ENCODE data around the gene PYGO2. TPM values are rescaled to one million over a fixed set of nuclear protein-coding genes. Genes with fewer than 3 reads are reported as not detected.

The PYGO2 gene
- total and polyA plus RNA-seq, 2 of the 8 experiments (the other 6 are each of a cell fraction or from before 2014, with no cell fraction given), result 31.0 to 31.6 TPM

DNA sequence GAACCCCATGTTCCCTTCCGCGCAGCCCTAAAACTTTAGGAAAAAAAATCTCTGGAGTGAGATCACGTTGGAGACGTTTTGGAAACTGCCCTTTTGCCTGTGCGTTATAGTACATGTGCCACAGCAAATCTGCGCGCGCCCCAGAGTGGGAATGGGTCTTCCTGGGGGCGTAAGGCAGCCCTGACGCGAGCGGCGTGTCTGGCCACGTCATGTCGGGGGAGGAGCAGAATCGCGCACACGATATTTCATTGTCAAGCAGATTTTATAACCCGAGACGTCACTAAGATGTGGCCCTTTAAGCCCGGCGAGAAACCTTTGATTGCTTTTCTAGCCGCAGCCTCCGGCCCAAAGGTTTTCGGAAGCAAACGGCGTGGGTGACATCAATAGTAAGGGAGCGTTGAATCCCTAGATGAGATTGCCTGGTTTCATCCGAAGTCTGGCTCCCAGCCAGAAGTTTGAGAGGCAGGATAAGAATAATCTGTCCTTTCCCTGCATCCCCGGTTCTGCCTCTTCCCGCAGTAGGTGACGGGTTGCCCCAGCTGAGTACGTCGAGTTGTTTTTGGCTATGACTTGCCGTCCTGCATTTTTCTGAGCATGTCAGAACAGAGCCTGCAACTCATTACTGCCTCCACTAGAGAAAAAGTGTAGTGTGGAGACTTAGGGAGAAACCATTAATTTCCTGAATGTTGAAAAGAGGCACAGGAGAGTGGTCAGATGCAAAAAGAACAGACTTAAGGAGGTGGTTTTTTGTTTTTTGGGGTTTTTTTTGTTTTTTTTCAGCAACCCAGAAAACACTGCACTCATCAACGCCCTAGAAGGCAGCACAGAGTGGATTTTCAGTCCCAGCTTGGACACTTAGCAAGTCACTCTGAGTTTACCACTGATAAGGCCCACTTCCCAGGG is 24.2 kb downstream of the PYGO2 start (continued):
- TF ChIP-seq POLR2A (IDR thresholded peaks at IDR 0.05; ENCODE audit: control extremely low read depth in 1 of 2, low read depth in 2 of 2, low read length in 2 of 2) (peak in 1 of 2 experiments; percentile 45; a peak in 1 of 3 replicates), SIN3A (conservative IDR thresholded peaks at IDR 0.05 in 1 of 2, IDR thresholded peaks at IDR 0.05 in 1 of 2; ENCODE audit: low read depth in 1 of 2, low read length in 2 of 2) (peak in 1 of 2 experiments; percentile 43; a peak in 2 of 4 replicates), TAF1 (IDR thresholded peaks at IDR 0.05; ENCODE audit: low read depth, low read length) (peak; percentile 69; the same call in 1 of the 2 replicates)

Data from H1 (cell line).